HL-60 (cell line): ENCODE data around the gene ANAPC4.

Experiments used
- DNase-seq, 2 experiments: peaks; one replicate each; pipeline ENCODE4 v3.0.0-alpha.2; 2010 to 2020; ENCODE audit warnings: low read depth in 1 of 2, low spot score in 1 of 2
- H3K27ac ChIP-seq: fragments of 250-450 bp; sonication (Bioruptor Pico); replicated peaks from 2 replicates; pipeline ENCODE4 v1.5.1; 2020; ENCODE audit warnings: mild to moderate bottlenecking, moderate library complexity
- H3K27me3 ChIP-seq: fragments of 250-450 bp; sonication (Bioruptor Pico); 2 replicates; pipeline ENCODE4 v1.5.1; 2021; ENCODE audit warnings: mild to moderate bottlenecking, moderate library complexity; ENCODE audit not compliant: insufficient read depth, poor library complexity, severe bottlenecking
- H3K4me3 ChIP-seq: replicated peaks from 2 replicates; pipeline ENCODE4 v1.5.1; 2011; ENCODE audit warnings: mild to moderate bottlenecking, control low read depth, low read length; ENCODE audit not compliant: insufficient read depth
- CTCF ChIP-seq: IDR thresholded peaks from one replicate; pipeline ENCODE4 v1.5.1; 2011; ENCODE audit warnings: low read length, control low read depth, inconsistent platforms; ENCODE audit not compliant: insufficient read depth
- GABPA ChIP-seq: IDR thresholded peaks from 2 replicates; pipeline ENCODE4 v1.6.1; 2012; ENCODE audit warnings: low read depth
- POLR2AphosphoS5 ChIP-seq: IDR thresholded peaks from 2 replicates; pipeline ENCODE4 v1.6.1; 2012; ENCODE audit warnings: low read depth
- REST ChIP-seq: IDR thresholded peaks from 2 replicates; pipeline ENCODE4 v1.6.1; 2012; ENCODE audit warnings: low read depth; ENCODE audit not compliant: insufficient replicate concordance
- SPI1 ChIP-seq: IDR thresholded peaks from 2 replicates; pipeline ENCODE4 v1.6.1; 2012; ENCODE audit warnings: low read depth, mild to moderate bottlenecking, borderline replicate concordance

The ANAPC4 gene

GRCh38 chr4:25361253-25361652 is 15.8 kb upstream of the ANAPC4 start:
- Histone ChIP-seq H3K4me3 (no peak overlapping the region), H3K27ac (no peak overlapping the region), H3K27me3 (no peaks in the 10 kb centered on the region)
- no peak for TF ChIP-seq CTCF
- TF ChIP-seq POLR2AphosphoS5, result no peak
- no peak for TF ChIP-seq GABPA
- no peak for TF ChIP-seq SPI1
- no peak for TF ChIP-seq REST
- no peak for DNase-seq

GRCh38 chr4:25367004-25367621 is 9.9 kb upstream of the ANAPC4 start:
- Histone ChIP-seq H3K27ac (no peak overlapping the region), H3K27me3 (no peaks in the 10 kb centered on the region), H3K4me3 (no peak overlapping the region)
- TF ChIP-seq SPI1, result no peak
- no peak for DNase-seq

GRCh38 chr4:25367877-25368276 is 9.2 kb upstream of the ANAPC4 start:
- Histone ChIP-seq H3K4me3 (no peak overlapping the region), H3K27me3 (no peaks in the 10 kb centered on the region), H3K27ac (no peak overlapping the region)
- DNase-seq, result no peak
- no peak for TF ChIP-seq CTCF
- TF ChIP-seq REST, result no peak
- no peak for TF ChIP-seq SPI1
- no peak for TF ChIP-seq POLR2AphosphoS5
- no peak for TF ChIP-seq GABPA

- DNase-seq, result no peak
- TF ChIP-seq GABPA (no peak), REST (no peak), POLR2AphosphoS5 (no peak), SPI1 (no peak), CTCF (no peak)
- H3K27ac ChIP-seq, result no peak overlapping the region
- H3K4me3 ChIP-seq, result no peak overlapping the region
- no peaks in the 10 kb centered on the region for H3K27me3 ChIP-seq
These were observed 8.7 kb upstream of the ANAPC4 start for GRCh38 chr4:25368315-25368714.
